HepG2 (cell line): ENCODE measurements around the gene MMRN2. TPM values are rescaled to one million over a fixed set of nuclear protein-coding genes. Genes with fewer than 3 reads are reported as not detected.

ENCODE experiments used
- ATAC-seq: fragments of 200-7000 bp; cut with Tn5 transposase; 3 replicates; pipeline ENCODE4 v1.9.1; 2020; ENCODE audit warnings: mild to moderate bottlenecking, moderate library complexity
- BruUV-seq: library from RNA; stranded (reverse); fragments of 400-500 nt; replicated peaks from 2 replicates; lab custom pipeline; 2021; lab: Mats Ljungman, UMichigan
- CTCF ChIA-PET: fragments of 300-600 bp; formaldehyde crosslinking; extraction: SDS; loops from one replicate; lab custom pipeline; 2021; ENCODE audit warnings: low total read pairs, inconsistent platforms, low intra/inter-chr PET ratio; lab: Yijun Ruan, JAX
- POLR2A ChIA-PET: fragments of 350-600 bp; sonication (Branson Sonifier 250); formaldehyde crosslinking; loops from one replicate; lab custom pipeline; 2020; ENCODE audit warnings: antibody characterized with exemption, inconsistent platforms; lab: Yijun Ruan, JAX
- DNase-seq: peaks from one replicate; pipeline ENCODE4 v3.0.0-alpha.2; 2015; ENCODE audit warnings: low spot score
- FAIRE-seq: peaks from 3 replicates; lab custom pipeline; 2011; peaks lifted over from hg19 to GRCh38; lab: Jason Lieb, UNC
- H2AFZ ChIP-seq: one replicate; pipeline ENCODE4 v1.6.1; 2011; ENCODE audit warnings: low read length, inconsistent platforms
- H3K27ac ChIP-seq: fragments of 300-600 bp; 3 replicates; pipeline ENCODE4 v1.8.0; 2011; ENCODE audit warnings: mixed run types, mild to moderate bottlenecking, mixed read lengths, low read length, inconsistent platforms; ENCODE audit not compliant: insufficient read depth; ENCODE audit errors: extremely low read length
- H3K27me3 ChIP-seq, 2 experiments: fragments of 200-600 bp in 1 of 2; 2 replicates in 1 of 2; 3 replicates in 1 of 2; pipeline versions ENCODE4 v1.6.0 to v1.8.0; 2011; ENCODE audit warnings: low read length in 2 of 2, mild to moderate bottlenecking in 2 of 2, moderate library complexity in 2 of 2, inconsistent platforms in 1 of 2; ENCODE audit not compliant: insufficient read depth in 2 of 2, control insufficient read depth in 1 of 2
- H3K36me3 ChIP-seq, 2 experiments: fragments of 200-600 bp in 1 of 2; replicated peaks in 1 of 2; 2 replicates in 1 of 2; 3 replicates in 1 of 2; pipeline versions ENCODE4 v1.5.1 to v1.8.0; 2011; ENCODE audit warnings: low read length in 2 of 2, inconsistent platforms in 1 of 2; ENCODE audit not compliant: insufficient read depth in 2 of 2, control insufficient read depth in 1 of 2
- H3K4me1 ChIP-seq: 2 replicates; pipeline ENCODE4 v1.5.1; 2012; ENCODE audit warnings: low read length, inconsistent platforms; ENCODE audit not compliant: insufficient read depth
- H3K4me2 ChIP-seq: 2 replicates; pipeline ENCODE4 v1.6.0; 2011; ENCODE audit warnings: low read depth, low read length, inconsistent platforms
- H3K4me3 ChIP-seq, 3 experiments: fragments of 200-600 bp in 1 of 3; sonication (generic), shearing (Covaris generic) in 1 of 3; replicated peaks in 1 of 3; 2 replicates each; pipeline ENCODE4 v1.5.1; 2011 to 2016; ENCODE audit warnings: low read length in 3 of 3, inconsistent platforms in 2 of 3, low read depth in 2 of 3, mild to moderate bottlenecking in 2 of 3, control low read depth in 1 of 3, mixed read lengths in 1 of 3; ENCODE audit not compliant: insufficient read depth in 1 of 3
- H3K79me2 ChIP-seq: one replicate; pipeline ENCODE4 v1.6.1; 2011; ENCODE audit warnings: low read length, inconsistent platforms; ENCODE audit not compliant: insufficient read depth
- H3K9ac ChIP-seq: 2 replicates; pipeline ENCODE4 v1.6.0; 2011; ENCODE audit warnings: mild to moderate bottlenecking, low read depth, low read length, inconsistent platforms; ENCODE audit not compliant: insufficient read depth
- H3K9me3 ChIP-seq: 2 replicates; pipeline ENCODE4 v1.5.1; 2012; ENCODE audit warnings: mild to moderate bottlenecking, low read length
- H4K20me1 ChIP-seq: 2 replicates; pipeline ENCODE4 v1.6.0; 2011; ENCODE audit warnings: inconsistent platforms, mild to moderate bottlenecking, low read length, moderate library complexity; ENCODE audit not compliant: insufficient read depth
- AGO2 ChIP-seq: fragments of 200-400 bp; formaldehyde crosslinking; optimal IDR thresholded peaks from 2 replicates; pipeline ENCODE3; 2017; ENCODE audit warnings: mild to moderate bottlenecking, low read depth, low read length, moderate library complexity
- CTCF ChIP-seq: sonication (generic); formaldehyde crosslinking; IDR thresholded peaks from 2 replicates; pipeline ENCODE4 v1.5.0; 2020; ENCODE audit warnings: mild to moderate bottlenecking, missing genetic modification reagents, moderate library complexity
- NFYB ChIP-seq: sonication (generic); formaldehyde crosslinking; IDR thresholded peaks from 2 replicates; pipeline ENCODE4 v1.4.0; 2020; ENCODE audit warnings: missing genetic modification reagents
- REST ChIP-seq, 2 experiments: IDR thresholded peaks; 2 replicates each; pipeline ENCODE4 v1.6.1; 2011 to 2012; ENCODE audit warnings: low read length in 2 of 2, borderline replicate concordance in 1 of 2, low read depth in 1 of 2, mild to moderate bottlenecking in 1 of 2, moderate library complexity in 1 of 2
- SMC3 ChIP-seq: IDR thresholded peaks from 2 replicates; pipeline ENCODE4 v1.6.1; 2011; ENCODE audit warnings: low read length, improper control_type of control experiment
- ZEB1 ChIP-seq: IDR thresholded peaks from 2 replicates; pipeline ENCODE4 v1.6.1; 2012; ENCODE audit warnings: mild to moderate bottlenecking, low read depth, inconsistent platforms; ENCODE audit not compliant: insufficient replicate concordance
- ZNF235 ChIP-seq: sonication (generic); formaldehyde crosslinking; IDR thresholded peaks from 2 replicates; pipeline ENCODE4 v1.8.1; 2023; ENCODE audit warnings: mild to moderate bottlenecking, missing genetic modification reagents, borderline replicate concordance
- ZNF44 ChIP-seq: sonication (generic); formaldehyde crosslinking; IDR thresholded peaks from 2 replicates; pipeline ENCODE4 v1.5.1; 2020; ENCODE audit warnings: mild to moderate bottlenecking, missing genetic modification reagents
- WGBS: methylation state at CpG from one replicate; pipeline ENCODE4 v1.1.6; 2017; ENCODE audit warnings: low lambda C conversion rate; 5-methylcytosine and 5-hydroxymethylcytosine counted together
- in situ Hi-C: cut with HindIII; loops from 2 replicates; pipeline ENCODE4 v1.10.0; 2017; ENCODE audit warnings: low pct_unique_long_range_greater_than_20kb; ENCODE audit not compliant: extremely low pct_ligation_motif_present
- intact Hi-C: fragments of 100-400 bp; cut with micrococcal nuclease; formaldehyde crosslinking; loops from one replicate; pipeline ENCODE4 v1.10.0; 2022; ENCODE audit not compliant: unreplicated experiment
- polyA plus RNA-seq, 8 experiments: library from polyadenylated mRNA; depleted of rRNA in 3 of 8; stranded (reverse) in 7 of 8; unstranded in 1 of 8; fragments of >200 nt; fragmentation: Illumina TruSeq in 4 of 8; extraction: Trizol in 4 of 8; gene quantifications; 2 replicates each; pipeline versions ENCODE4 v1.2.1 to v1.2.3, GENCODE V29; 2011 to 2016; ENCODE audit warnings: low read depth in 4 of 8, missing spikeins in 1 of 8, mixed read lengths in 1 of 8; ENCODE audit not compliant: insufficient read depth in 1 of 8
- total RNA-seq, 5 experiments: library from RNA; depleted of rRNA; stranded (reverse); fragments of >200 nt; fragmentation: Illumina TruSeq; extraction: Trizol; gene quantifications; 2 replicates each; pipeline ENCODE4 v1.2.3, GENCODE V29; 2016; ENCODE audit warnings: low read depth in 1 of 5

MMRN2 gene
- total and polyA plus RNA-seq, 2 of the 13 experiments (the other 11 are each of a cell fraction or from before 2014, with no cell fraction given) = 0.04 TPM; not detected in 1

- FAIRE-seq (no peak), DNase-seq (no peak)
- Histone ChIP-seq H3K4me3 (no peak overlapping the region), H3K27me3 (peaks cover 5 to 27% of the 10 kb centered on the region in 2 experiments; a peak in 3 of 5 replicates), H4K20me1 (no peaks in the 10 kb centered on the region), H3K4me1 (peaks cover 34% of the 10 kb centered on the region), H3K4me2 (no peak overlapping the region), H3K79me2 (no peaks in the 10 kb centered on the region), H3K9ac (no peak overlapping the region)
- BruUV-seq = no TSS peak
- CTCF ChIA-PET = no interaction called here
- peak; percentile 33 for TF ChIP-seq AGO2
- TF ChIP-seq NFYB (CRISPR knock-in tag) = no peak
- TF ChIP-seq, all 625 proteins: peak for 1
- Histone ChIP-seq H3K9me3 (no peaks in the 10 kb centered on the region), H3K36me3 (no peaks in the 10 kb centered on the region), H2AFZ (no peak overlapping the region), H3K27ac (no peak overlapping the region)
- POLR2A ChIA-PET = no interaction called here
- 86% methylated on average over 51 of the region's 94 CpGs for WGBS
- no peak for ATAC-seq
- in situ Hi-C loops (no loop called here), intact Hi-C loops (no loop called here)
These were observed 14.7 kb downstream of the MMRN2 start for GRCh38 chr10:86942441-86943315.

GRCh38 chr10:86941991-86942421 lies 15.4 kb downstream of the MMRN2 start:
- no peak for ATAC-seq
- TF ChIP-seq ZNF44 (CRISPR knock-in tag) (no peak), CTCF (CRISPR knock-in tag) (no peak), REST (IDR thresholded peaks at IDR 0.05; ENCODE audit: borderline replicate concordance in 1 of 2, low read depth in 1 of 2, low read length in 2 of 2) (no peak), SMC3 (no peak), ZNF235 (CRISPR knock-in tag) (no peak), ZEB1 (no peak)
- BruUV-seq = no TSS peak
- Histone ChIP-seq H3K9ac (no peak overlapping the region), H3K4me2 (no peak overlapping the region), H3K79me2 (no peaks in the 10 kb centered on the region), H3K36me3 (no peaks in the 10 kb centered on the region), H3K4me3 (no peak overlapping the region), H3K9me3 (no peaks in the 10 kb centered on the region), H3K27me3 (peaks cover 5 to 24% of the 10 kb centered on the region in 2 experiments; a peak in 3 of 5 replicates), H3K27ac (no peak overlapping the region), H4K20me1 (no peaks in the 10 kb centered on the region), H3K4me1 (peaks cover 34% of the 10 kb centered on the region), H2AFZ (no peak overlapping the region)
- POLR2A ChIA-PET = no interaction called here
- CTCF ChIA-PET = no interaction called here
- WGBS = 76% methylated on average over 6 of the region's 14 CpGs
- FAIRE-seq = no peak
- in situ Hi-C loops = no loop called here
- no peak for DNase-seq
- intact Hi-C loops = no loop called here
